ENCODE measurements around the gene TMX4.

GRCh38 chr20:7971536-7972280 lies 47.9 kb downstream of the TMX4 start:
- no peak for TF ChIP-seq POLR2AphosphoS5 (IDR thresholded peaks at IDR 0.05; ENCODE audit: low read depth, low read length)
- no peak for TF ChIP-seq POLR2A (IDR thresholded peaks at IDR 0.05; ENCODE audit: low read depth, low read length)
